GM19043 (cell line): ENCODE results near the gene MCC.

ENCODE experiments used
- ATAC-seq: cut with Tn5 transposase; IDR thresholded peaks from one replicate; pipeline ENCODE4 v1.9.1; 2021; ENCODE audit warnings: low read depth; ENCODE audit not compliant: unreplicated experiment

Gene MCC

DNA sequence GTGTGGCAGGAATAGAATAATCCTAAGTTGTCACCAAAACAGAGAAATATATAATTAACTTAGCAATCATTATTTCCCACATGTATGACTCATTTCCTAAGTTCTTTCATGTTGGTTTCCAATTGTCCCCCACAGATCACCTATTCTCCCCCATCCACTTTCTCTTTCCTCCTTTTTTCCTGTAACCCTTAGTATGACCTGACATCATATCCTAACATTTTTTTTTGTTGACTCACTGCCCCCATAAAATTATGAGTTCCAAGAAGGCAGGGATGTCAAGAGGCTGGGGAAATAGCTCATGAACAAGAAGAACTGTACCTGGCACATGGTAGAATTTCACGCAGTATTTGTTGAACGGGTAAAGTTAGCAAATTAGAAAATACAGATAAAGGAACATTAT is 324.9 kb downstream of the MCC start:
- no peak for ATAC-seq

DNA sequence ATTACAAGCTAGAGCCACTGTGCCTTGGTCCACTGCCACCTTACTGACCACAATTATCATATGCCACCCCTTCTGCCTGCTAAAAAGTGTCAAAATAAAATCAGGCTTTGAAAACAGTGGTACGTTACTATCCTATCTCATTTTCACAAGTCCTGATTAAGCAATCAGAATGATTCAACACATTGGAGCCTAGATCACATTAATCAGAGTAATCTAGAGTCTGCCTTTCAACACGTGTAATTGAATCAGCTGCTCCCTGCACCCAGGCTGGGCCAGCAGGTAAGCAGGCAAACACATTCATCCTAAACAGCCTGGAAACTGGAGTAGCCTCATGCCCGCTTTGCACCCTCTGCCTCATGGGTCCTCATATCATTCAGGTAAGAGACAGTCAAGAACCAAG is 325.5 kb downstream of the MCC start:
- ATAC-seq: no peak

DNA sequence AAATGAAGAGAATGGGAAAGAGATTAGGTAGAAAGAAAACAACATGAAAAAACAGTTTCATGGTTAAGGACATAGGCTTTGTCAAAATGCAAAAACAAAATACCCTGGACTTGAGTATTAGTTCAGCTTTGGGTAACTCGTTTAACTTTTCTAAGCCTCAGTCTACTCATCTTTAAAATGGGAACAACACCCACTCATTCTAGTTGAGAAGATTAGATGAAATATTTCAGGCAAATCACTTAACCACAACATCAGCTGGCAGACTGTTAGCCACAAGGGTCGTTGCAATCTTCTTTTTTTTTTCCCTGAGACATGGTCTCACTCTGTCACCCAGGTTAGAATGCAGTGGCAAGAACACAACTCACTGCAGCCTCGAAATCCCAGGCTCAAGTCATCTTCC is 326.0 kb downstream of the MCC start:
- no peak for ATAC-seq

DNA sequence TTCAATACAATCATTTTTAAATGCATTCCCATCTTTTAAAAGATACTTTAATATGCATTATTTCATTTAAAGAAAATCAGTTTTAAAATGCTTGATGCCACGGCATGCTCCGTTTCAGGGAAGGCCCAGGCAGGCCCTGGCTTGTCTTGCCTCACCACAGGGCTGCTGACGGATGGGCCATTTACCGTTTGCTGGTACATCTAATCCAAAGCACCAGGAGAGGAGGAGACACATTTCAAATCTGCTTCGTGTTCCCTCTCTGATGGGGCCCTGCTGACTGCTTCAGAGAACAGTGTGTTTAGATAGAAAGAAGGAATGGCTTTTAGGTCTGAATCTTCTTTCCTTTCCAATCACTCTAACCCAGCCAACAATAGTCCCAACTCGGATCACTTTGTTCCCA is 326.4 kb downstream of the MCC start:
- ATAC-seq: no peak

DNA sequence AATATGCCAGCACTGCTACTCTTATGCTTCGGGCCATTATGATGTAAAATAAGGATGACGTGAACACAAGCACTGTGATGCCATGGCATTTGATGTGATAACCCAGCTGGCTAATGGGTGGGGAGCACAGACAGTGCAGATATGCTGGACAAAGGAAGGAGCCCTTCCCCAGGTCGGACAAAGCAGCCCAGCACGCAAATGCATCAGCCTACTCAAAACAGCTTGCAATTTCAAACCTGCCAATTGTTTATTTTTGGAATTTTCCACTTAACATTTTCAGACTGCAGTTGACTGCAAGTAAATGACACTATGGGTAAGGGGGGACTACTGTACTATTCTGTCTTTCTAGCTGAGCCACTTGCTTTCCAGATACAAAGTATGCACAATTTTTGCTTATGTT is 330.4 kb downstream of the MCC start:
- no peak for ATAC-seq

DNA sequence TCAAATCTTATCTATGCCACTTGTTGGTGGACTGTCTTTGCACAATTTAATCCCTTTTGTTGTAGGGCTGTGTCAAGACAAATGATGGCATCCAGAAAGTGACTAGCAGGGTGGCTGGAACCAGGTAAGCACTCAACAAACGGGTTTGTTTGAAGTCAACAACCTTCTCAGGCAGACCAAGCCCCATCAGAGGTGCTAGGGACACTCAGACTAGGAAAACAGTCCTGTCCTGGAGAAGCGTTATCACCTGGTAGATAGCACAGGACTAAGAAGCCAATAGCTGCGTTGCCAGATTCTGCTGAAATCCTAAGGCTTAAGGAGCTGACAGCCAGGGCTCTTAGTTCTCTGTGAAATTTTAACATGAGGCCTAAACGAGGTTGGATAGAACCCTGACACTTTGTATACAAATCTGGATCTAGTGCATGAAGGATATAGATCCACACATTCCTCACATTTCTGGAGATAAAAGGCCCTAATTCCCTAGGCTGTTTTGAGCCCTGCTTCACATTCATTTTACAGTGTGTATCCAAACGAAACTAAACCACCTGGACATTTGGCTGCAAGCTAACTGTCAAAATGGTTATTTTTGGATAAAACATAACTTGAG is 331.9 kb downstream of the MCC start:
- no peak for ATAC-seq

DNA sequence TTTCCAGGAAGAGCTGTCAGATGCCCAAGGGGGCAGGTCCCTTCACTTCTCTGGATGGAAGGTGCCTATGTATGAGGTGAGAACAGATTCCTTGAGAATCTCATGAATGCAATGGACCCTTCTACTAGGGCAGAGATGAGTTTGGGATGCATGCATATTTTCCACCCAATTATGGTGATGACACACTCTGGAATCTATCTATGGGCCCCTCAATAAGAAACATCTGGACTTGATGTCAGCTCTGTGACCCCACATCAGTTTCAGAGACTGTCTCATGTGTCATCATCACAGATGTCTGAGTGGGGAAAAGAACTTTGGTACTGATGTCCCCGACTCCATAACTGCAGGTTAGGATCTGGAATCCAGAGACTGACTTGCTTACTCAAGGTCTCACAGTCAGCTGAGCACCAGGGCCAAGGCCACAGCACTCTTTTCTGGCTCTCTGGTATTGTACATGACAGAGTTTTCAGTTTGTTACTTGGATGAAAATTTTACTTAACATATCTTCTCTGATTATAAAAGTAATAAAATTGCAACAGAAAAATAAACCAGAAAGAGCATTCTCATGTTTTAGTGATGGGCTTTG is 334.6 kb downstream of the MCC start:
- no peak for ATAC-seq

DNA sequence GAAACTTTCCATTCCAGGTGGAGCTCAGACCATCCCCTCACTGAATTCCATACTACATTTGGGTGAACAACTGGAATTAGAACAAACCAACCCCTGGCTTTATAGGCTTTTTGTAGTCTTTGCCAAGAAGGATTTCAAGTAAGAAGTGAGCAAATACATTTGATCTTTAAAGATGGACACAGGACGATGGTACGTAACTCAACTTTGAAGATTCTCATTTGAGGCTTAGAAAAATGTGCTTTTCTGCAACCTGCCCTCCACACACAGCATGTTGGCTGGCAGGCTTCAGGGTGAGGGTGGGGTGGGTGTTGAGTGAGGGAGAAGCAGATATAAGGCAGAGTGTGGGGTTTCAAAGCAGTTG is 335.9 kb downstream of the MCC start:
- no peak for ATAC-seq

DNA sequence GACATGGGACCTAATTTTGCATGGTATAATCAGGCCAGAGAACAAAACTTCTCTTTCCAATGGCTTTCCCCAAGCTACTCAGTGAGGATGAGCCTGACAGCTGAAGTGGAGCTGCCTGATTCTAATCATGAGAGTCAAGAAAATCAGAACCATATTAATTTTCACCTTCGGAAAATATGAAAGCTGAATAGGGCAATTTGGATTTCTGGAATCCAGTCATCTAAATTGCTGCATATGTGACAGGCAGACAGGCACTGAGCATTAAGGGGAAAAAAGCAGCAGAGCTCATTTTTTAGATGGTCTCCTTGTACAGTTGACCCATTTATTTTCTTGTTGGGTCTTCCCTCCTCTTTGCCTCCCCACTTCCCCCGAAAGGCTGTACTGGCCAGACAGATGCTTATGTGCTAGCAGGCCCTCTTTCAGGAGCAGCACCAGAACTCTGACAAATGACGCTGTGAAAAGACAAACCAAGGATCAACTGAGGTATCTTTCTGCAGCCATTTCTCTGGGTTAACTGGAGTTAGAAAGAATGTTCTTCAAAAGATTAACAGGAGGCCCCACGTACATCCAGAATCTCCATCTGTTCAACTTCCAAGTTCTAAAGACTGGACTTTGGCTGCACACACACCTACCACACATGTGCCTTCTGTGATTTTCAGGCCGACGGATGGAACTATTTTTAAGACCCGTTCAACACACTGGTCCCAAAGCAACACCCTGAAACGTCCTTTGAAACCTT is 336.4 kb downstream of the MCC start:
- no peak for ATAC-seq

DNA sequence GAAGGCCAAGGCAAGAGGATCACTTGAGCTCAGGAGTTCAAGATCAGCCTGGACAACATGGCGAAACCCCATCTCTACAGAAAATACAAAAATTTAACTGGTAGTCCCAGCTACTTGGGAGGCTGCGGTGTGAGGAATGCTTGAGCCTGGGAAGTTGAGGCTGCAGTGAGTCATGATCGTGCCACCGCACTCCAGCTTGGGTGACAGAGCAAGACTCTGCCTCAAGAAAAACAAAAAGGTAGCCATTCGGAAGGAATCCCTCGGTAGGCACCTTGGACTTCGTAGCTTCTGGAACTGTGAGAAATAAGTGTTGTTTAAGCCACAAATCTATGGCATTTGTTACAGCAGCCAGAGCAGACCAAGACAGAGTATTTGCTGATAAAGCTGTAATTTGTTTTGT is 337.4 kb downstream of the MCC start:
- no peak for ATAC-seq

DNA sequence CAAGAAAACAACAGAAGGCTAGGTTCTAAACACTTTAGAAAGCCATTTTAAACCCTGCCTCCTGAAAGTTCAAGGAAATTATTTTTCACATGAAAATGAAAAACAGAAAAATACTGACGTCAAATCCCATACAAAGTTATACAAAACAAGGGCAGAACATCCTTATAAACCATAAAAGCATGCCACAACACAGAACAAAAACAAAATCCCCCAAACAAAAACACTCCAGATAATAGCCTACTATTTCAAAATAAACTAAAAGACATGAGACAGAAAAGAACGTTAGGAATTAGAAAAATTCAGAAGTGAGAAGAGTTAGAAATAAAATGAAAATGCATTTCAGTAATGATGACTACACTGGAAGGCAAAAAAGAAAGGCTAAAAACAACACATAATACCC is 338.0 kb downstream of the MCC start:
- no peak for ATAC-seq

DNA sequence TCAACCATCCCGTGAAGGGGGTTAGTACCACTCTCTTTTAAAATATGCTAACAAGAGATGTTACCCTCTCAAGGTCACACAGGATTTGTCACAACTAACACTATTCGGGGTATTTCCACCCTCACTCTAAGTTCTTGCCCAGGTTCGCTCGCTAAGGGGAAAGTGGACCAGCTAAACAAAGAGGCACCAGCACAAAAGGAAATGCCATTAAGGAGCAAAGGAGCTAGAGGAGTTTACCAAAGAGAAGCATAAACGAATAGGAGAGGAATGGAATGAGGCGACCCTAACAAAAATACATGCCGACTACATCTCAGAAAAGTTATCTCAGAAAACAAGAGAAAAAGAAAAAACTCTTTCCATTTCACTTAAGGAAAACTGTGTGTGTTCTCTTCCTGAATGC is 340.7 kb downstream of the MCC start:
- ATAC-seq: no peak

DNA sequence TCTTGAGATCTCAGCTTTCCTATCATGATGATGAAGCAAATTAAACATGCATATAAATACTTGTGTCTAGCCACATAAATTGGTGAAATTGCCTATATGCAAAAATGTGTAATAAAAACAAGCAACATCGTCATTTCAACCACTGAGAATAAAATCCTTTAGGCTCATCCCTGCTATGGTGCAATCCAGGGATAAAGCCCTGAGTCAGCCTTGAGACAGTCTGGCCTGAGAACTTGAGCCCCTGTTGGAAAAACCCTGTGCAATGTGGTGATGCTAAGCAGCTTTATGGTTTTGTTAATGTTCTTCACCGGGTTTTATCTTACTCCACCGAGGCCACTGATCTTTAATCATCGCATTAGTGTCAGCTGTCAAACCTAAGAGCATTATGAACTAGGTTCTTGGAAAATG is 341.1 kb downstream of the MCC start:
- no peak for ATAC-seq

DNA sequence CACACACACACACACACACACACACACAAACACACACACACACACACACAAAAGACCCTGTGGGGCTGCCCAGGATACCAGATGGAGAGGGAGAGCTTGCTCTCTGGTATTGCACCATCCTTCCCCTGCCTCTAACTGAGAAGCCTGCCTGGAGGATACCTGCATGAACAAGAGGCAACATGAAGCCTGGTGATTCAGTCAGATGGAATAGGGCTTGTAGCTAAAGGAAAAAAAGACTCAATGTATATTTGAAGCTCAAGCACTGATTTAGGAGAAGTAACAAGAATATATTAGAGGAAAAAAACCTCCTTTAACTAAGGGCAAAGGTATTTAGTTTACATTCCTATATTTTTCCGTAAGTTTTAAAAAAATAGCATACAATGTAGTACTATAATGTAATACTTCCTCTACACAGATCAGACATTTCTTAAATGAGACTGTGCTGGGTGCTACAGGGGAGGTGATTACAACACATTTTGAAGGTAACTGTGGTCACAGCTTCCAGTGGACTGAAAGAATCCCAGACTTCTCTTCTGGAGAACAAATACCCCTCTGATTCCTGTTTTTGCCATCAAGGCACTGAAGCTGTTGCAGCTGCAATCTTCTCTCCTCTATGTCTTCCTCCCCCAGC is 342.4 kb downstream of the MCC start:
- ATAC-seq: no peak

DNA sequence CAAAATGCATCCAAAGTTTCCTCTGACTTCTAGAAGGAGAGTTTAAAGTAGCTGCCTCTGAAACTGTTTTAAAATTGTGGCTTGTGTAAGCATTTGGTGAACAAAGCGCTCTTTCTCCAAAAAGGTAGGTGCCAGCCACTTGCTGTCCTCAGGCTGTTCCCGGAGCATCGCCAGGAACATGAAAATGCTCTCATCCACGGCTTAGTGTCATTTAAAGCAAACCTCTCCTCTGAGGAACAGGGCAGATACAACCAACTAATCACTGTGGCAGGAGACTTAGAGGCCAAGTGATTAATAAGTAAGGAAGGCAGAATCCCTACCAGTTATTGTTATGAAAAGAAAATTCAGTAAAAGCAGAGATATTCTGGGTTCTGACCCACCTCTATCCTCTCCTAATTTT is 346.1 kb downstream of the MCC start:
- ATAC-seq: no peak

DNA sequence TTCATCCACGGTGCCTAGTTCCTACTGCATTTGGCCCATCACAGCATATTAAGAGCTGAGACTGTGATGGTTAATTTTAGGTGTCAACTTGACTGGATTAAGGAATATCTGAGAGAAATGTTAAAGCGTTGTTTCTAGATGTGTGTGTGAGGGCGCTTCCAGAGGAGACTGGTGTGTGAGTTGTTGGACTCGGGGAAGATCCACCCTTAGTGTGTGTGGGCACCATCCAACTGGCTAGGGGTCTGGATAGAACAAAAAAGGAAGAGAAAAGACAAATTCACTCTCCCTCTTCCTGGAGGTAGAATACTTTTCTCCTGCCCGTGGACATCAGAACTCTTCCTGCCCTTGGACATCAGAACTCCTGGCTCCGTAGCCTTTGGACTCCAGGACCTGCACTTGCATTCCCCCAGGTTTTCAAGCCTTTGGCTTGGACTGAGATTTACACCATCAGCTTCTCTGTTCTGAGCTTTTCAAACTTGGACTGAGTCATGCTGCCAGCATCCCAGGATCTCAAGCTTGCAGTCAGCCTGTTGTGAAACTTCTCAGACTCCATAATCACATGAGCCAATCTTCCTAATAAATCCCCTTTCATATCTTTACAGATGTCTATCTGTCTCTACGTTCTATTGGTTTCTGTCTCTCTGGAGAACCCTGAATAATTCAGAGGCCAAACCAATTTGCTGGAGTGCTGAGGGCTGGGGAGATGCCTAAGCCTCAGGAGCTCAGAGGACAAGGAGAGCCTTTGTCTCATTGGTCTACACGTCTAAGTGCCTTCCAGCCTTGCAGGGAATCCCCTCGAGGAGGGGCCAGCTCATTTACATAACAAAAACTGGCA is 347.2 kb downstream of the MCC start:
- no peak for ATAC-seq

DNA sequence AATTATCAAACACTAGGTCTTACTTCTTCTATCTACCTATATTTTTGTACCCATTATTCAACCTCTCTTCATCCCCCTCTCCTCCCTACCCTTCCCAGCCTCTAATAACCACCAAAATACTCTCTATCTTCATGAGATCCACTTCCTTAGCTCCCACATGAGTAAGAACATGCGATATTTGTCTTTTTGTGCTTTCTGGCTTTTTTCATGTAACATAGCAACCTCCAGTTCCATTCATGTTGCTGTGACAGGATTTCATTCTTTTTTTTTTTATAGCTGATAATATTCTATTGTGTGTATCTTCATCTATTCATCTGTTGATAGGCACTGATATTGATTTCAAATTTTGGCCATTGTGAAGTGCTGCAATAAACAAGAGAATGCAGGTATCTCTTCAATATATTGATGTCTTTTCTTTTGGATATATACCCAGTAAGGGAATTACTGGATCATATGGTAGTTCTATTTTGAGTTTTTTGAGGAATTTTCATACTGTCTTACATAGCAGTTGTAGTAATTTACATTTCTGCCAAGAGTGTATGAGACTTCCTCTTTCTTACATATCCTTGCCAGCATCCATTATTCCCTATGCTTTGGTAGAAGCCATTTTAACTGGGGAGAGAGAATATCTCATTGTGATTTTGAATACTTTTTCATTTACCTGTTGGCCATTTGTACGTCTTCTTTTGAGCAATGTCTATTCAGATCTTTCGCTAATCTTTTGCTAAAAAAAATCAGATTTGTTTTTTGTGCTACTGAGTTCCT is 354.9 kb downstream of the MCC start:
- no peak for ATAC-seq

DNA sequence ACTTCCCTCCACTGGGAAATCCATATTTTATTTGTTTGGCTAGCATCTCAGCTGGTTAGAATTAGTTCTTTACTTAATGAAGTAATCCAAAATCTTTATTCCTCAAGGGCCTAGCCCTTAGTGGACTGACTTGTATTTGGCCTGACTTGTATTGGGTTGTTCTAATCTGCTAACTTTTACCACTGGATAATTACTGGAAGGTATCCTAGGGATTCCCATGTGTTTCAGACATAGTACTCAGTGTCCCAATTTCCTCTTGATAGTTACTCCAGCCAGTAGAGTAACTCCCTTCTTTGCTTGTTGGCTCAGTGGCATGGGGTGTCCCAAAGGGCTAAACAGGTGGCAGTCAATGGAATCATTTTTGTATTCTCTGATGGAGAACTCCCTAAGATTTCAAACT is 355.7 kb downstream of the MCC start:
- no peak for ATAC-seq

DNA sequence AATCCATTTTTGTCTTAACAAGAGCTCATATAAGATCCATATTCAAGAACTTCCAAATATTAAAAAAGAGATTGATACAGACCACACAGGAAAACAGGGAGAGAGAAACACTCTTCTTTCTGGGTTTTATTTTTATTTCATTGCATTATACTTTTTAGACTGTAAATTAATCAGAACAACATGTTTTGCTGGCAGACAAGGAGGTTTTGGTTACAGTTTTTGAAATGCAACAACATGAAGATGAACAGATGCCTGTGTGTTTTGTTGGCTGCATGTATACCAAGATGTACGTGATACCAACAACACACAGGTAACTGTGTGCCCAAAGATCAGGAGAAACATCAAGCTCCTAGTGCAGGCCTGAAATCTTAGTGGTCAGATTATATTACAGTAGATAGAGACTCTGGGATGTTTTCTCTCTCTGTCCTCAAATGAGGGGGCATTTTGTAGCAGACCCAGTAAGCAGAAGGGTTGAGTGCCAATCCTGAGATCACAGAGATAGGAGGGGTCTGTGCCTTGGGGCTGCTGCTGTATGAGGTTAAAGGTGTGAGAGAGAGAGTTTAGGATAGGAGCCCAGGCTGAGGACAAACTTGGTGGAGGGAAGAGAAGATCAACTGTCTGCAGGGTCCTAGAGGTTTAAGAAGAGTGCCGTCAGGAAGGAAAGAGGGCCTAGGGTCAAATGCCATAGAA is 359.5 kb downstream of the MCC start:
- ATAC-seq: no peak

DNA sequence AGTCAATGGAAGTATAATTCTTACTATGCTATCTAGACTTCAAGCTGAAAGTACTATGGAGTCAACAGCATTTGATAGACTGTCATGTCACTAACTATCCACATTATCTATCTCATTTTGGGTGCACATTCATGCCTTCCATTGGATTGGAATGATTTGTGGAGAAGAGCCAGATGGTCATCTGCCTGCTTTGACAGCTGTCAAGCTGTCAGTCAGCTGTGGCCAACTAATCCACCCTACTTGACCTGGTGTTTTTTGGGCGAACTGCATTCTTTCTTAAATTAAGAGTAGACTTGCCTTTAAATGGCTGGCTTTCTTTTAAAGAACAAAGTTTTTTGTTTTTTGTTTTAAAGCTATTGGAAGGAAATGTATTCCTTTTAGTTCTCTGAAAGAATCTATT is 360.2 kb downstream of the MCC start:
- no peak for ATAC-seq
